Measurements from ENCODE around the gene CAB39.

GRCh38 chr2:230865307-230865765, 152.7 kb downstream of the CAB39 start:
- TF ChIP-seq, protein P1, sequence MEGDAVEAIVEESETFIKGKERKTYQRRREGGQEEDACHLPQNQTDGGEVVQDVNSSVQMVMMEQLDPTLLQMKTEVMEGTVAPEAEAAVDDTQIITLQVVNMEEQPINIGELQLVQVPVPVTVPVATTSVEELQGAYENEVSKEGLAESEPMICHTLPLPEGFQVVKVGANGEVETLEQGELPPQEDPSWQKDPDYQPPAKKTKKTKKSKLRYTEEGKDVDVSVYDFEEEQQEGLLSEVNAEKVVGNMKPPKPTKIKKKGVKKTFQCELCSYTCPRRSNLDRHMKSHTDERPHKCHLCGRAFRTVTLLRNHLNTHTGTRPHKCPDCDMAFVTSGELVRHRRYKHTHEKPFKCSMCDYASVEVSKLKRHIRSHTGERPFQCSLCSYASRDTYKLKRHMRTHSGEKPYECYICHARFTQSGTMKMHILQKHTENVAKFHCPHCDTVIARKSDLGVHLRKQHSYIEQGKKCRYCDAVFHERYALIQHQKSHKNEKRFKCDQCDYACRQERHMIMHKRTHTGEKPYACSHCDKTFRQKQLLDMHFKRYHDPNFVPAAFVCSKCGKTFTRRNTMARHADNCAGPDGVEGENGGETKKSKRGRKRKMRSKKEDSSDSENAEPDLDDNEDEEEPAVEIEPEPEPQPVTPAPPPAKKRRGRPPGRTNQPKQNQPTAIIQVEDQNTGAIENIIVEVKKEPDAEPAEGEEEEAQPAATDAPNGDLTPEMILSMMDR (conservative IDR thresholded peaks at IDR 0.05 in 1 of 2, IDR thresholded peaks at IDR 0.05 in 1 of 2; ENCODE audit: extremely low read depth in 1 of 2, insufficient read depth in 1 of 2, low read depth in 1 of 2, low read length in 2 of 2): no peak
- no peak for TF ChIP-seq EZH2 (IDR thresholded peaks at IDR 0.05; ENCODE audit: borderline replicate concordance, low read length)
